ENCODE results near the gene C14orf39. TPM values are rescaled to one million over a fixed set of nuclear protein-coding genes. Genes with fewer than 3 reads are reported as not detected.

The C14orf39 gene
- total RNA-seq, 3 donors from 2014 or later, result 0.57 TPM; not detected in 2

GRCh38 chr14:60506010-60506409, 20.1 kb upstream of the C14orf39 start:
- Histone ChIP-seq H3K4me3 (no peak overlapping the region), H3K4me1 (ENCODE audit: low read depth) (no peaks in the 10 kb centered on the region), H3K9me3 (no peaks in the 10 kb centered on the region), H3K36me3 (ENCODE audit: low read depth) (no peaks in the 10 kb centered on the region)
- no peak for TF ChIP-seq CTCF (IDR thresholded peaks at IDR 0.05)
- intact Hi-C loops (cut with DNase I, micrococcal nuclease), result no loop called here
- DNase-seq (no peak), ATAC-seq (no peak)

- intact Hi-C loops (cut with DNase I, micrococcal nuclease), result no loop called here
- TF ChIP-seq CTCF (IDR thresholded peaks at IDR 0.05), result no peak
- no peaks in the 10 kb centered on the region for H3K4me1 ChIP-seq (ENCODE audit: low read depth)
- ATAC-seq (no peak), DNase-seq (no peak)
- no peaks in the 10 kb centered on the region for H3K36me3 ChIP-seq (ENCODE audit: low read depth)
- H3K9me3 ChIP-seq, result no peaks in the 10 kb centered on the region
- no peak overlapping the region for H3K4me3 ChIP-seq
Observed at GRCh38 chr14:60505448-60505847, 19.6 kb upstream of the C14orf39 start.

- DNase-seq (no peak), ATAC-seq (no peak)
- H3K9me3 ChIP-seq, result no peaks in the 10 kb centered on the region
- intact Hi-C loops (cut with DNase I, micrococcal nuclease), result no loop called here
- H3K4me1 ChIP-seq (ENCODE audit: low read depth), result no peaks in the 10 kb centered on the region
- H3K36me3 ChIP-seq (ENCODE audit: low read depth), result no peaks in the 10 kb centered on the region
- TF ChIP-seq CTCF (IDR thresholded peaks at IDR 0.05), result no peak
- H3K4me3 ChIP-seq, result no peak overlapping the region
Observed at GRCh38 chr14:60502541-60502940, 16.7 kb upstream of the C14orf39 start.

GRCh38 chr14:60495946-60496345, 10.1 kb upstream of the C14orf39 start:
- TF ChIP-seq CTCF (IDR thresholded peaks at IDR 0.05), result no peak
- intact Hi-C loops (cut with DNase I, micrococcal nuclease), result no loop called here
- no peaks in the 10 kb centered on the region for H3K4me1 ChIP-seq (ENCODE audit: low read depth)
- ATAC-seq, result no peak
- DNase-seq, result no peak
- no peaks in the 10 kb centered on the region for H3K9me3 ChIP-seq
- H3K4me3 ChIP-seq, result no peak overlapping the region
- no peaks in the 10 kb centered on the region for H3K36me3 ChIP-seq (ENCODE audit: low read depth)

- intact Hi-C loops (cut with DNase I, micrococcal nuclease), result no loop called here
- ATAC-seq (no peak), DNase-seq (no peak)
- Histone ChIP-seq H3K4me3 (no peak overlapping the region), H3K4me1 (ENCODE audit: low read depth) (no peaks in the 10 kb centered on the region), H3K36me3 (ENCODE audit: low read depth) (no peaks in the 10 kb centered on the region), H3K9me3 (no peaks in the 10 kb centered on the region)
- no peak for TF ChIP-seq CTCF (IDR thresholded peaks at IDR 0.05)
Observed at GRCh38 chr14:60490270-60490669, 4.4 kb upstream of the C14orf39 start.

GRCh38 chr14:60488175-60488574, 2.3 kb upstream of the C14orf39 start:
- no peak for TF ChIP-seq CTCF (IDR thresholded peaks at IDR 0.05)
- intact Hi-C loops (cut with DNase I, micrococcal nuclease), result no loop called here
- ATAC-seq, result no peak

More at GRCh38 chr14:60488175-60488574, 2.3 kb upstream of the C14orf39 start:
- Histone ChIP-seq H3K36me3 (ENCODE audit: low read depth) (no peaks in the 10 kb centered on the region), H3K4me3 (no peak overlapping the region), H3K4me1 (ENCODE audit: low read depth) (no peaks in the 10 kb centered on the region), H3K9me3 (no peaks in the 10 kb centered on the region)
- no peak for DNase-seq
